ENCODE measurements around the gene AMT. TPM values are rescaled to one million over a fixed set of nuclear protein-coding genes. Genes with fewer than 3 reads are reported as not detected.
A peak's percentile ranks its signal among the peaks of the same experiment; 100 is the strongest.
"Not testable (repeated sequence)": the region's sequence is repeated elsewhere in the genome, so short reads cannot be mapped to it uniquely, and the experiment has no call there.

The AMT gene
- total RNA-seq, 1 experiment from 2014 or later = not detected

DNA sequence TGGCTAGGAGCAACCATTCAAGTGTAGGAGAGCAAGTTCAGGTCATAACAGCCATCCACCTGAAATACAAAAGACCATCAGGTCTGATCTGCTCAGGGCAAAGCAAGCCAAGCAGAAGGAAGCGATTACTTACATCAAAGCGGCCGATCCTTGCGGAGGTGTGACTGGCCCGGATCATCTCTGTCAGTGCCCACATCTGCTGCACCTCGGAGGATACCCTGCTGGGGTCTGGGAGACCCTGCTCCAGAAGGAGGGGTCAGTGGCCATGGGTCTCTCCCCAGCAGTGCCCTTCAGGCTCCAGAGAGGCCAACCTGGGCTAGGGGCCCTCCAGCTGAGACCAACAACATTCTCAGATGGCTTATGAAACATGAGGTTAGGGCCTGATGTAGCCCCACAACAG, 2.5 kb upstream of the AMT start:
- no peak for DNase-seq (ENCODE audit: low spot score)

DNA sequence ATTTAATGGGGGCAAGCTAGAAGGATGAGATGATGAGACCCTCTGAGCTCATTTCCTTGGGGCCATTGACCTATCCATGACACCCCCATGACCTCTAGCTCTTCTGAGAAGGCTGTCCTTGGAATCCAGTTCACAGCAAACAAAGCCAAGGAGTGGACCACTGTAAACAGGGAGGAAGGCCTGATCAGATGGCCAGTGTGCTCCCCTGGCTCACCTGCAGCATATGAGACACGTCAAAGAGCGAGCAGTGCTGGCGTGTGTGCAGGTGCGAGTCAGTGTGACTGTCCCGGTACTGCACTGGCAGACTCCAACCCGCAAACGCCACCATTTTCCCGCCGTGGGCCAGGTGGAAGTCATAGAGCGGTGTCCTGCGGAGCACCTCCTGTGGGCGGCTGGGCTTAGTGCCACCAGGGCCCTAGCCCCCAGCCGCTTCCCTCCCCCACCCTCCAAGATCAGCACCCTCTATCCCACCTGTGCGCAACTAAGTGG, 339 bp downstream of the AMT start:
- DNase-seq (ENCODE audit: low spot score) = no peak

DNA sequence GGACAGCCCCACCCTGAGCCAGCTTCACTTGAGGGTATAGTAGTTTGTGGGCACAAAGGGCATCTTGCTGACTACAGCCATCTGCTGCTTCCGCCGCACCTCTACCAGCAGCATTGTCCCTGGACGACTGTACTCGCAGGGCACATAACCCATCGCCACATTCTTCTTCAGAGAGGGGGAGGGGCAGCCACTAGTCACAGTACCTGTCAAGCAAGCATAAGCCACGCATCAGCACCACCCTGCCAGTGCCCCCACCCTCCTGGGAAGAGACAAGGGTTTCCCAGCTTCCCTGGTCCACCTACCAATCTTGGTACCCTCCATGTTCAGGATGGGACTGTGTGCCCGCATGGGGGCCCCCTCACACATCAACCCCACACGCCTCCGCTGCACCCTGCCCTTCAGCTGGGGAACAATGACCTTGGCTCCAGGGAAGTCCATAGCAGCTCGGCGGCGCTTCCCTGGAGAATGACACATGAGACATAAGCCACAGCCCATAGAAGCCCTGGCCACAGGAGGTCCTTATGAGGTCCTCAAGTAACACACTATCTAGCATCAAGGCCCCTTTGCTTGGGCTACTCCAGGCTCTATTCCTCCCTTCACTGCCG, 4.7 kb downstream of the AMT start:
- DNase-seq (ENCODE audit: low spot score) = no peak

DNA sequence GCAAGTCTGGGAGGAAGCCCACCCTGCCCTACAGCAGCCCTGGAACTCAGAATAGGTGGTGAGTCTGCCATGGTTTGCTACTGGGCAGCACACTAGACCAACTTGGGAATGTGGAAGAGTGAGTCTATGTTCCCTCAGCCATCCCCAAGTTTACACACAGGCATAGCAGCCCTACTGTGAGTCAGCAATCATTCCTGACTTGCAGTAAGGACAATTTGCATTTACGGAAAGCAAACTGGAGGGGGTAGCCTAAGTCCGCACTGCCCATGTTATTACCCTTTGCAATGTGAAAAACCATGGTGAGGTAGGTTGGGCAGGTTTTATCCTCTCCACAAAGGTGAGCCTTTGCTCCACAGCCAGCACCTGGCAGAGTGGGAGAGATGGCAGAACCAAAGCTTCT, 5.4 kb downstream of the AMT start:
- DNase-seq (ENCODE audit: low spot score) = no peak

DNA sequence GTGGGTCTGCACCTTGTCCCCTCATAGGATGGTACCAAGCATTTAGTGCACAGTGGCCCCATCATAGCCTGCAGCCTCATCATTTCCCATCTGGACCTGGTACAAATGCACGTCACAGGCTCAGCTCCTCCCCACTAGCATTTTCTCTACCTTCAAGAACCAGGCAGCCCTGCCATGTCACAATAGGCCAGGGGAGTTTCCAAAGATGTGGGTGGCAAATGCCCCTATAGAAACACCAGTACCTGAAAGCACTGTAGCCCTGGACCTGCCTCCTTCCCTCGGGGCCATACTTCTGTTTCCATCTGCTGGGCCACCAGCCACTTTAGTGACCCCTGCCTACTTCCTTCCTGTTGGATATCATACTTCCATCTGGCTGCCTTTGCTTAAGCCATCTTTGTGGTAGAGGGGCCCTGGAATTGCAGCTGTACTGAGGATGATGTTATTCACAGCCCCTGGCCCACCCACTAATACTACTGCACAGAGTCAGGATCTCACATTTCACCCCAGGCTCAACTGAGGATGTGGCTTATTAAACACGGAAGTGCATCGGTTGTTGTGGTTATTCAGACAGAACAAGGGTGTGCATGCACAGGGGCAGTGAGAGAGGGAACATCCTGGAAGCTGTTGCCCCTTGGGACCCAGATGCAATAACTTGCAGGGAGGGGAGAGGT, 6.2 kb downstream of the AMT start:
- no peak for DNase-seq (ENCODE audit: low spot score)

DNA sequence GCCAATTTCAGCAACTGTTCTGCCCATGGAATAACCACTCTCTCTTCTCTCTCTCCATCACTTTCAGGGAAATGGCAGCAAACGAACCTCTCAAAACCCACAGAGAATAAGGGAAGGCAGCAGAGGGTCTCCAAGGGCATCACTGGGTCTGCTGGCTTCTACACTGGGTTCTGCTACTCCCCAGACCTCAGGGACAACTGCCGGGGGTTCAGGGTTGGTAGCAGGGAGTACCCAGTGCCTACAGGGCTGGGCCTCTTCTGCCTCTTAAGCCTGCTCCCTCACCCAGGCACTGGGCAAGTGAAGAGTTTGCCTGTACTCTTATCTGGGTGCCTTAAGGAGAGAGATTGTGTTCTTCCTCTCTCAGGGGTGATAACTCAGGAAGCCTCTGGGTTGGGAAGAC, 7.5 kb downstream of the AMT start:
- DNase-seq (ENCODE audit: low spot score) = no peak

DNA sequence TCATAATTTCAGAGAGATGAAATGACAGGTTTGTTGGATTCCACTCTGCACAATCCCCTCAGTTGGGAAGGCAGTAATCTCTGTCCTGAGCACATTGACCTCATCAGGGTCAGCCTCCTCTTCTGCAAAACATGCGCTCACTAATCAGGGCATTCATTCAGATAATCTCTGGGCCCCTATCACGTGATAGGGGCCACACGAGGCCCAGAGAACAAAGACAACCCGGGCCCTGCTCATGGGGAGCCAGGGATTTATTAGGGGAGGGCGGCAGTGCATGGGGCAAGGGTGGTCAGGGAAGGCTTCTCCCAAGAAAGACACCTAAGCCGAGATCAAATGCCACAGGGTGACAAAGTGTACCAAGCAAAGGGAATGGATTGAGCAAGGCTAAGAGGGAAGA, 8.9 kb downstream of the AMT start:
- DNase-seq (ENCODE audit: low spot score) = no peak

DNA sequence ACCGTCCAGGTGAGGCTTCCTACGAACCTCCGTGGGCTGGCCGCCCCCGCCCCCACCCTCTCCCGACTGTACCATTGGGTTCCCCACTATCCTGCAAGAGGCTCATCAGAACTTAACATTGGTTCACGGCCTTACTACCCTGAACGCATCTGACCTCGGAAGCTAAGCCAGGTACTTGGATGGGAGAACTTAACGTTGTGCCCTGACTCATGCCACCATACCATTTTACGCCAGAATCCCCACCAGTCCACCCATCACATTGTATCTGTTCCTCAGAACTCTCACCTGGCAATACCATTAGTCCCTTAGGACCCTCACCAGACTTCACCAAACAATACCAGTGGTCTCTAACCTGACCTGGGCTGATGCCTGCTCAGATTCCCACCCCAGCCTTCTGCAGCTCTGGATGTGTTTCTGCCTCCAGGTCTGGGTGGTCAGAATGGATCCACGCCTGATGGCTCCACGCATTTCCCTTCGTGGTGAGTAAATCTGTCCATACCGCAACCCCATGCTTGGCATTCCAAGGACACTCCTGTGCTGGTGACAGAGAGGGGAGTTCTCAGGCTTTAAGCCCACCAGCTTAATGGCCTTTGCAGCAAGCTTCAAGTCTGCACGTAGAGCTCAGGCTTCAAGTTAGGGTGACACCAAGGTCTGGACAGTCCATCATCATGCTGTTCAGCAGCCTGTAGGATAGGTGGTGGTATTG, 9.5 kb downstream of the AMT start:
- no peak for DNase-seq (ENCODE audit: low spot score)

DNA sequence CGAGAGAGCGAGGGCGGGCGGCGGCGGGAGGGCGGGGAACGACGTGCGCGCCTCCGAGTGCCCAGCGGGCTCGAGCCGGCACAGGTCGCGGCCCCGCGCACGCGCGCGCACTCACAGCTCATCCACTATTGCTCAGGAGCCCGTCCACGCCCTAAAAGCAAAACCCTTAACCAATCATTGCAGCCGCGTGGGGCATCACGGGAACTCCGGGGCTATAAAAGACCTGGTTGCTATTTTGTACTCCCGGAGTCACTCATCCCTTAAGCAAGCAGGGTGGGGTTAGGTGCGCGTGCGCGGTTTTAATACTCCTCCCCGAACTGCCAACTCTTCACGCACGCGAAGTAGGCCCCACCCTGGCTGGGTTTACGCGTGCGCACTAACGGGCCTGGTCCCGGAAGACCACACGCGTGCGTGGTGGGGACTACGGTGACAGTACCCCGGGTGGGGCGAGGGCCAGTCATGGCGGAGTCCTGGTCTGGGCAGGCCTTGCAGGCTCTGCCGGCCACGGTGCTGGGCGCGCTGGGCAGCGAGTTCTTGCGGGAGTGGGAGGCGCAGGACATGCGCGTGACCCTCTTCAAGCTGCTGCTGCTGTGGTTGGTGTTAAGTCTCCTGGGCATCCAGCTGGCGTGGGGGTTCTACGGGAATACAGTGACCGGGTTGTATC, 10.2 kb downstream of the AMT start, which contains the start of the genes RHOA and TCTA:
RHOA (minus strand) TSS at position 9 of the 664 bp plus-strand sequence. CDS start 36,387 bp downstream, outside the sequence.
TCTA (plus strand) TSS at position 456 of the 664 bp plus-strand sequence; CDS start at position 460, 4 bp downstream.
- DNase-seq (ENCODE audit: low spot score) = peak; percentile 97

DNA sequence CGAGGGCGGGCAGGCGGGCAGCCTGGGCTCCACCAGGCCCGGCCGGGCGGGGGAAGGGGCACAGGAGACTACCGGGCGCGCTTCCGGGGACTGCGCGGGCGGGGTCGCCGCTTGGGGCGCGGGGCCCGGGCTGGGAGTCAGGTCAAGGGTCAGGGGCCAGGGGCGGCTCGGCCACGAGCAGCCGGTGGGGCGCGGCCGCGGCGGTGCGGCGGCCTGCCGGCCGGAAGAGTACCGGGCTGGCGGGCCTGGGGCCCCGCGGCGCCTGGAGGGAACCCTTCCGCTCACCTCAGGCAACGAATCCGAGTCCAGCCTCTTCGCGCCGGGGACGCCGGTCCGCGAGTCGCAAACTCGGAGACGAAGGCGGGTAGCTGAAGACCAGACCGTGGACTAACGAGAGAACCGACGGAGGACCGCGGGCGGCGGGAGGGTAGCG, 10.7 kb downstream of the AMT start:
- DNase-seq (ENCODE audit: low spot score) = no peak

DNA sequence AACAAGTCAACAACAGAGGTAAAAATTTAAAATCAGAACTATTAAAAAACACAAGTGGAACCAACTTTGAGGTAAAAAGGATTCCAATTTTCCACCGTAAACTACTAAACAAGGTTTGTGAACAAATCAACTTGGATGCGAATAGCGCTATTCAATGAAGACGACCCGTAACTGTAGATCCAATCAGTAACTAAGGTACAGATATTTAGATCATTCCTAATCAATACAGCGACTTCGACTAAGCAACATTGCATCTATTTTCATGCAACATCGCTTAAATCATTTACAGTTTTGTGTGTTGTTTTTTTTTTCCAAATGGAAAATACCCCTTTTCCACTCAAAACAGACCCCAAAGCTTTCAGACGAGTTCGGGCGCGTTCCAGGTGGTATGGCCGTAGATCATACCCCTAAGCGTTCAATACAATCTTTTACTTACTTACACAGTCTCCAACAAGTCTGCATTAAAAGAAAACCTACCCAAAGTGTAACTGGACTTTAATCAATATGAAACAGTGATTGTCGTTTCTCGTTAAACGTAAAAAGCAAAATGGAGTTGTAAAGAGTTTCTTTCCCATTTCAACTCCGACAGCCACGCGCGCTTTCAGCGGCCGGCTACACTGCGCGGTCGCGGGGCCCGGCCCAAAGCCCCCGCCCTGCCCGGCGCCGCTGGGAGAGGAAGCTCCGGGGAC, 11.3 kb downstream of the AMT start:
- no peak for DNase-seq (ENCODE audit: low spot score)

DNA sequence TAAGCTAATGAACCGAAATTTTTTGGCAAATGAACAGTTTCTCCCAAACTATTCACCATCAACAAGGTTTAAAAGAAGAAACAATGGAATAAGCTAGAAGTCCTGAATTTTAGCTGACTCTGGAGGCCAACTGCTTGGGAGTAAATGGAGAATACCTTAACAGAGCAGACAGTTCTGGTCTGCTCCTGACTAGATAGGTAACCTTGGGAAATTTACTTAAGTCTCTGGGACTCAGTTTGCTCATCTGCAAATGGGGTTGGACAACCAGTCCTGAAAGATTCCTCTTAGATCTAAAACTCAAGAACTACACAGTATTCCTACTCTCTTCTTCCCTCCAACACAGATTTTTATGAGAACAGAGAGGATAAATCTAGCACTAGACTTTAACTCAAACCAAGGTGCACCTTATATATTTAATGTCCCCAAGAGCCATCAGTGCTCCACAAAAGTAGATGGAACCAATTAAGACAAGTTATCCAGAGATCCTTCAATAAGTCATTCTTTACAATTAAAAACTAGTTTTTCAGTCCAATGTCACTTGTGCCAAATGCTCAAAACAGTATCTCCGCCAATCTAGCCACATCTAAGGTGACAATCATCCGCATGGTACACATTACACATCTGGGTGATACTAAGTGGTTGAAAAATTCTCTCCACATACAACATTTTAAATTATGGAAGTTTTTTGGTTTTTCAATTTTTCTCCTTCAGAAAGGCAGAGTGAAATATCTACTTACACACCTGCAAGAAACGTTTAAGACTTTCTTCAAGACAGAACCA, 12.0 kb downstream of the AMT start:
- no peak for DNase-seq (ENCODE audit: low spot score)

DNA sequence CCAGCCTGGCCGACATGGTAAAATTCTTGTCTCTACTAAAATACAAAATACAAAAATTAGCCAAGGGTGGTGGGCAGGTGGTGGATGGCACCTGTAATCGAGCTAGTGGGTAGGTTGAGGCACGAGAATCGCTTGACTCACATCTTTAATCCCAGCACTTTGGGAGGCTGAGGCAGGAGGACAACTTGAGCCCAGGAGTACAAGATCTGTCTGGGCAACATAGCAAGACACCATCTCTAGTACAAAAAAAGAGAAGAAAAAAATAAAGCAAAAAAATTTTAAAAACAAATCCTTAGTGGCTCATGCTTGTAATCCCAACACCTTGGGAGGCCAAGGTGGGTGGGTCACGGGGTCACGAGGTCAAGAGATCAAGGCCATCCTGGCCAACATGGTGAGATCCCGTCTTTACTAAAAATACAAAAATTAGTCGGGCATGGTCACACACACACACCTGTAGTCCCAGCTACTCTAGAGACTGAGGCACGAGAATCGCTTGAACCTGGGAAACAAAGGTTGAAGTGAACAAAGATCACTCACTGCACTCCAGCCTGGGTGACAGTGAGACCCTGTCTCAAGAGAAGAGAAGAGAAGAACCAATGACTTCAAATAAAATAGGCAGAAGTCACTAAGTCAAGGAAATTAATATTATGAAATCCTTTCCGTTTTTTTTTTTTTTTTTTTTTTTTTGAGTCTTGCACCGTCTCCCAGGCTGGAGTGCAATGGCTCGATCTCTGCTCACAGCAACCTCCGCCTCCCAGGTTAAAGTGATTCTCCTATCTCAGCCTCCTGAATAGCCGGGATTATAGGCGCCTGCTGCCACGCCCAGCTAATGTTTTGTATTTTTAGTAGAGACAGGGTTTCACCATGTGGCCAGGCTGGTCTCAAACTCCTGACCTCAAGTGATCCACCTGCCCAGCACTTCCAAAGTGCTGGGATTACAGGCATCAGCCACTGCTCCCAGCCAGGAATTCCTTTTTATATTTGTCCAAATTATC, 15.4 kb downstream of the AMT start:
- DNase-seq (ENCODE audit: low spot score) = no peak

DNA sequence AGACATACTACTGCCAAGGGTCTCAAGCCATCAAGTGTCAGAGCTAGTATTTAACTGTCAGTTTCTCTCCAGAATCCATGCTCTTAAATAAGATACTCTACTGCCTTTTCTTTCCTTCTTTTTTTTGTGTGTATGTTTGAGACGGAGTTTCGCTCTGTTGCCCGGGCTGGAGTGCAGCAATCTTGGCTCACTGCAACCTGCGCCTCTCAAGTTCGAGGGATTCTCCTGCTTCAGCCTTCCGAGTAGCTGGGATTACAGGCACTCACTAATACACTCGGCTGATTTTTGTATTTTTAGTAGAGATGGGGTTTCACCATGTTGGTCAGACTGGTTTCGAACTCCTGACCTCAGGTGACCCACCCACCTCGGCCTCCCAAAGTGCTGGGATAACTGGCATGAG, 16.7 kb downstream of the AMT start:
- DNase-seq (ENCODE audit: low spot score) = not testable (repeated sequence)

DNA sequence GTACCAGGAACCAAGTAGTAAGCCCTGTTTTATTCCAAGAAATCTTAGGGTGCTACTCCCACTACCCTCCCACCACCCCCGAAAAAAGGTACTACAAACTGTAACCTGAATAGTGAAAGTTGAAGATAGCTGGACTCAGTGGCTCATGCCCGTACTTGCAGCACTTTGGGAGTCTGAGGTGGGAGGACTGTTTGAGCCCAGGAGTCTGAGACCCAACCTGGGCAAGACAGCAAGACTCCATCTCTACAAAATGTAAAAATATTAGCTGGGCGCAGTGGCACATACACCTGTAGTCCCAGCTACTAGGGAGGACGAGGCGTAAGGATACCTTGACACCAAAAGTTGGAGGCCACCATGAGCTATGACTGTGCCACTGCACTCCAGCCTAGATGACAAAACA, 18.4 kb downstream of the AMT start:
- DNase-seq (ENCODE audit: low spot score) = no peak

DNA sequence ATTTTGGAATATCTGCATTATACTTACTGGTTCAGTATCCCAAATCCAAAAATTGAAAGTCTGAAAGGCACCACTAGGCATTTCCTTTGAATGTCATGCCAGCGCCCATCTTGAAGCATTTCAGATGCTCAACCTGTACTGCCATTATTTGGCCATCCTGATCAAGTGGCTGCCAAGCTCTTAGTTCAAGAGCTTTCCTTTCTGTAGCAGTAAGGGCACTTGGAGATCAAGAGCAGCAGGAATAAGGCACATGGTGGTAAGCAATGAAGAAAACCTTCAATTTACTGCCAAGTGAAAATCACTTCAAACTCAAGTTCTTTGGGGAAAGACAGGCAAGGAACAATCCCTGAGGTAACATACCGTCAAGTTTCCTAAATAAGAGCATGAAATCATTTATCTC, 20.5 kb downstream of the AMT start:
- DNase-seq (ENCODE audit: low spot score) = no peak

DNA sequence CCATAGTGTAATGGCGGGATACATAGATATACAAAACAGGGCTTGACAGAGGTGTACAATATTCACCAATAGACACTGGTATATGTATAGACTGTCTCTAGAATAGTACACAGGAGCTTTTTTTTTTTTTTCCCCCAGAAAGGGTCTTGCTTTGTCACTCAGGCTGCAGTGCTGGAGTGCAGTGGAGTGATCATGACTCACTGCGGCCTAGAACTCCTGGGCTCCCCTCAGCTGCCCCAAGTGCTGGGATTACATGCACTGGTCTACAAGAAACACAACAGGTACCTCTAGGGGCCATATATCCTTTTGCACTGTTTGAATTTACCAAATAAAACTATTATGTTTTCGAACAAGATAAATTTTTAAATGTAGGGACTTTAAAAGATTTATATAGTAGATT, 22.8 kb downstream of the AMT start:
- no peak for DNase-seq (ENCODE audit: low spot score)

DNA sequence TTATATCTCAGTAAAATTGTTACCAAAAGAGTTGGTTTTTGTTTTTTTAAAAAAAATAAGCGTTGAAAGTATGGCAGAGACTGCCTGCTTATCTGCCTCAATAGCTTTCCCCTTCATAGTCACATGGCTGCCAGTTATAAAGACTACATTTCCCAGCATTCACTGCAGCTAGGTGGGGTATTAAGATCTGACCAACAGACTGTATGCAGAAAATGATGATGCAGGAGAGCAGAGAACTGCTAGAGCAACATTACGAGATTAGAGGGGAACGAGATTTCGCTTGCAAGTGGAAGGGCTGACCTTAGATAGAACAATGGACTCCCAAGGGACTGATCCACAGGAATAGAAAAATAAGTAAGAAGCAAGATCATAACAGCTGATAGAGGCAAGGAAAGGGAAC, 24.8 kb downstream of the AMT start:
- DNase-seq (ENCODE audit: low spot score) = no peak

DNA sequence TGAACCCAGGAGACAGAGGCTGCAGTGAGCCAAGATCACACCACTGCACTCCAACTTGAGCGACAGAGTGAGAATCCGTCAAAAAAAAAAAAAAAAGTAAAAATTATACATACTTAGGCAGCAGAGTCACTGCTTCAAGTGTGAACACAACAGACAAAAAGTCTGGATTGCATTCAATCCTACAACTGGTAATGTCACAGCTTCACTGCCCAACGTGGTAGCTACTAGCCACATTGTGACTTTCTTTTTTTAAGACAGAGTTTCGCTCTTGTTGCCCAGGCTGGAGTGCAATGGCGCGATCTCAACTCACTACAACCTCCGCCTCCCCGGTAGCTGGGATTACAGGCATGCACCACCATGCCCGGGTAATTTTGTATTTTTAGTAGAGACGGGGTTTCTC, 31.0 kb downstream of the AMT start:
- not testable (repeated sequence) for DNase-seq (ENCODE audit: low spot score)

DNA sequence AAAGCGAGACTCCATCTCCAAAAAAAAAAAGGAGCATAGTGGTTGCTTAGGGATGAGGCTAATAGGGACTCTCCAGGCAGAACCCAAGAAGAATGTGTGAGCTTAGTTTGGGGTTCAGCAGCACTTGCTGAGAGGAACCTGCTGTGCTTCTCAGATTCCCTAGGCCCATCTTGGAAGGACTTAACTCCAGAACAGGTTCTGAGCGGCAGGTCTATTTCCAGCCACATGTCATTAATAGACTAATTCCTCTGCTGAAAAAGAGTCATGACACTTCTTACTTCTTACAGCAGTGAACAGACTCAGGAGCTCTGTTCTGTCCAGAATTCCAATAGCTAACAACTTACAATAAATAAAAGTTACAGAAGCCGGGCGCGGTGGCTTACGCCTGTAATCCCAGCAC, 33.0 kb downstream of the AMT start:
- DNase-seq (ENCODE audit: low spot score) = no peak

Data from H4 (cell line).